ENCODE results near the gene SH2D3A.

Gene SH2D3A

DNA sequence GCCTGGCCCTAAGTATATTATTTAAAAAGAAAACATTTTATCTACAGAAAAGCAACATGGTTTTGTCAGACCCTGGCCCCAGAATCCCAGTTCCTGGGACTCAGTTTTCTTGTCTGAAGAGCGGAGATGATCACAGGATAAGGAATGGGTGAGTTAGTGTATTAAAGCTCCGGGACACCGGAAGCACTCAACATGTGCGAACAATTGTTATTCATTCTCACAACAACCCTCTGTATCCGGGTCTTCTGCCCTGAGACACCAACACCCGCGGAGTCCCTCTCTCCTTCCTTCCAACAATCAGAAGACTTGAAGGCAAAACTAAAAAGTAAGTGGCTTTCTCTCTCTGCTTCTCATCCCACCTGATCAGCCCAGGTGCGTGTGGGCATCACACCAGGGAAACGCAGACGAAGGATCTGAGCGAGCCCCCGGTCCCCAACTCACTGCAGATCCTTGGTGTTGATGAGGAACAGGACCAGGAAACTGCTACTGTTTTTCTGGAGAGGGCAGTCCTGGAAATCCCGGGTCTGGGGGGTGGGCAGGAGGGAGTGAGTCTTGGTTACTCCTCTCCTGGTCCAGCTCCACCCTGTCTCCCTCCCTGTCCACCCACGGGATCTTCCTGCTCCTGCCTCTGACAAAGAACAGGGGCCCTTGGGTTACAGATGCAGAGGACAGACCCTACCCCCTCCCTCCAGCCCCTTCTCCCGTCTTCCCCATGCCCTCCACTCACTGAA, 31.9 kb downstream of the SH2D3A start:
- H3K4me3 ChIP-seq (ENCODE audit: low read depth, low read length): no peak overlapping the region
- TF ChIP-seq, protein P1, sequence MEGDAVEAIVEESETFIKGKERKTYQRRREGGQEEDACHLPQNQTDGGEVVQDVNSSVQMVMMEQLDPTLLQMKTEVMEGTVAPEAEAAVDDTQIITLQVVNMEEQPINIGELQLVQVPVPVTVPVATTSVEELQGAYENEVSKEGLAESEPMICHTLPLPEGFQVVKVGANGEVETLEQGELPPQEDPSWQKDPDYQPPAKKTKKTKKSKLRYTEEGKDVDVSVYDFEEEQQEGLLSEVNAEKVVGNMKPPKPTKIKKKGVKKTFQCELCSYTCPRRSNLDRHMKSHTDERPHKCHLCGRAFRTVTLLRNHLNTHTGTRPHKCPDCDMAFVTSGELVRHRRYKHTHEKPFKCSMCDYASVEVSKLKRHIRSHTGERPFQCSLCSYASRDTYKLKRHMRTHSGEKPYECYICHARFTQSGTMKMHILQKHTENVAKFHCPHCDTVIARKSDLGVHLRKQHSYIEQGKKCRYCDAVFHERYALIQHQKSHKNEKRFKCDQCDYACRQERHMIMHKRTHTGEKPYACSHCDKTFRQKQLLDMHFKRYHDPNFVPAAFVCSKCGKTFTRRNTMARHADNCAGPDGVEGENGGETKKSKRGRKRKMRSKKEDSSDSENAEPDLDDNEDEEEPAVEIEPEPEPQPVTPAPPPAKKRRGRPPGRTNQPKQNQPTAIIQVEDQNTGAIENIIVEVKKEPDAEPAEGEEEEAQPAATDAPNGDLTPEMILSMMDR (IDR thresholded peaks at IDR 0.05; ENCODE audit: low read depth, low read length): no peak
- TF ChIP-seq MYC (IDR thresholded peaks at IDR 0.05; ENCODE audit: low read depth, low read length): no peak
- DNase-seq (ENCODE audit: low read depth): no peak

DNA sequence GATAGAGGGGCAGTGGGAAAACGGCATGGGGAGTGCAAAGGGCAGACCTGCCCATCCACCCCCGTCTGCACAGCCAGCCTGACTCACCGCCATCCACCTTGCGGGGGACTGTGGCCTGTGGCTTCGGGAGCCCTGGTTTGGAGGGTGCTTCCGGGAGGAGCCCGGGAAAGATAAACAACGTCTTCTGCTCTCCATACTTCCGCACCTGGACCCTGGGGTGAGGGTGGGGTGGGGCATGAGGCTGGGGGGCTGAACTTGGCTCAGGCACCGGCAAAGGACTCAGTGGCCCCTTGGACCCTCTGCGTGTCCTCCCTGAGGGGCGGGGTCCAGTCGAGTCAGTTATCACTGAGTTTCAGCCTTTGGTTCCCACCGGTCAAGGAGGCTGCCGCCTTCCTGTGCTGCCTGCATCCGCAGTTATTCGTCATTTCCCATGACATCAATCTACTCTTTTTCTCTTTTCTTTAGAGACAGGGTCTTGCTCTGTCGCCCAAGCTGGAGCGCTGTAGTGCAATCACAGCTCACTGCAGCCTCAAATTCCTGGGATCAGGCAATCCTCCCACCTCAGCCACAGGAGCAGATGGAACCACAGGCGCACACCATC, 33.0 kb downstream of the SH2D3A start:
- H3K4me3 ChIP-seq (ENCODE audit: low read depth, low read length): no peak overlapping the region
- TF ChIP-seq POLR2A (IDR thresholded peaks at IDR 0.05; ENCODE audit: extremely low read depth, insufficient read length) (no peak), MYC (IDR thresholded peaks at IDR 0.05; ENCODE audit: low read depth, low read length) (no peak)
- TF ChIP-seq, protein P2, sequence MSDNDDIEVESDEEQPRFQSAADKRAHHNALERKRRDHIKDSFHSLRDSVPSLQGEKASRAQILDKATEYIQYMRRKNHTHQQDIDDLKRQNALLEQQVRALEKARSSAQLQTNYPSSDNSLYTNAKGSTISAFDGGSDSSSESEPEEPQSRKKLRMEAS (IDR thresholded peaks at IDR 0.05; ENCODE audit: low read depth, low read length): no peak
- TF ChIP-seq, protein P1 (IDR thresholded peaks at IDR 0.05; ENCODE audit: low read depth, low read length): no peak
- no peak for DNase-seq (ENCODE audit: low read depth)

DNA sequence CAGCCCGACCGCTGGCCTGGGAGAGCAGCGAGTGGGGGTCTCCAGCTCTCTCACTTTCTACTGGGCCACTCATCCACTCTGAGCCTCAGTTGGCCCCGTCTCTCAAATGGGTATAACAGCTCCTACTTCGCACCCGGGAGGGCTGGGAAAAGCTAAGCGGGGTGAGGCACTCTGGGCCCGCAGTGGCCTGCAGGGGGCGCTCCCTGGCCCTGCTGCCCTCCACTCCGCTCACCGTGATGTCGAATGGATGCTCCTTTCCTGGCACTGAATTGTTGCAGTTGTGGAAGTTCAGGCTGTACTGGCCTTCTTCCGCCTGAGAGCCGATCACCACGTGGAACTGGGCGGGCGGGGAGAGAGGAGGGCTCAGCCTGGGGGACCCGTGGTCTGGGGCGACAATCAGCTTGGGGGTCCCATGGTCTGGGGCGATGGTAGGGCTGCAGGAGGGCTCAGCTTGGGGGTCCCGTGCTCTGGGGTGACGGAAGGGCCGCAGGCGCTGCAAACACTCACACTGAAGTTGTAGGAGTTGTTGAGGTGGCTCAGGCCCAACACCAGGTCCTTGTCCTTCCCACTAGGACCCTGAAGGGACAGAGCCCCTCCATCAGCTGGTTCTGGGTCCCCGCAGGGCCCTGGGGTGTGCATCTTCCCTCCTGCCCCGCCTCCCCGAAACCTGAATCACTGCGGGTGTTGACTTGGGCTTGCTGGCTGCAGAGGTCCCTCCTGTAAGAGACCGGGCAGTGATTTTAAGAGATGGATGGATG, 33.7 kb downstream of the SH2D3A start:
- TF ChIP-seq POLR2A (IDR thresholded peaks at IDR 0.05; ENCODE audit: extremely low read depth, insufficient read length): no peak
- TF ChIP-seq, protein P1 (IDR thresholded peaks at IDR 0.05; ENCODE audit: low read depth, low read length): peak; percentile 16
- no peak for TF ChIP-seq MYC (IDR thresholded peaks at IDR 0.05; ENCODE audit: low read depth, low read length)
- no peak overlapping the region for H3K4me3 ChIP-seq (ENCODE audit: low read depth, low read length)
- DNase-seq (ENCODE audit: low read depth): peak; percentile 18

DNA sequence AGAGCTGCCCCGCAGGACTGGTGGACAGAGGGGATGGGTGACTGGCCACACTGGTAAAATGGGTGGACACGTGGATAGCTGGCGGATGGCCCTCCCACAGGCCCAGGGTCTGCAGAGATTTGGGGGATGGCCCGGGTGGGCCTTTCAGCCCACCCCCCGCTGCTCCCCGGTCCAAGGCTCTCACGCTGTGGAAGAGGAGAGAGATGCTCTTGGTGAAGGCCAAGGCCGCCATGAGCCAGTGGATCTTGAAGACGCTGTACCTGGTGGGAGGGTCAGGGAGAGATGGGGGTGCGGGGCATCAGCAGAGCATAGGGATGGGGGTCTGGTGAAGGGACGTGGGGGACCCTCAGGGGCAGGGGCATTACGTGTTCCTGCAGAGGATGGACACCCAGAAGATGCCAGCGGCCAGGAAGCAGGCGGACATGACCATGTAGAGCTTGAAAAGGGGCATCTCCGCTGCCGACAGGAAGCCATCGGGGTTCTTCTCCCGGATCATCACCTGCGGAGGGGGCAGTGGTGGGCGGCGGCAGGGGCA, 34.4 kb downstream of the SH2D3A start:
- DNase-seq (ENCODE audit: low read depth): no peak
- no peak overlapping the region for H3K4me3 ChIP-seq (ENCODE audit: low read depth, low read length)
- TF ChIP-seq, protein P1 (IDR thresholded peaks at IDR 0.05; ENCODE audit: low read depth, low read length): no peak
- TF ChIP-seq MYC (IDR thresholded peaks at IDR 0.05; ENCODE audit: low read depth, low read length) (no peak), POLR2A (IDR thresholded peaks at IDR 0.05; ENCODE audit: extremely low read depth, insufficient read length) (no peak)
- TF ChIP-seq, protein P2 (IDR thresholded peaks at IDR 0.05; ENCODE audit: low read depth, low read length): no peak

DNA sequence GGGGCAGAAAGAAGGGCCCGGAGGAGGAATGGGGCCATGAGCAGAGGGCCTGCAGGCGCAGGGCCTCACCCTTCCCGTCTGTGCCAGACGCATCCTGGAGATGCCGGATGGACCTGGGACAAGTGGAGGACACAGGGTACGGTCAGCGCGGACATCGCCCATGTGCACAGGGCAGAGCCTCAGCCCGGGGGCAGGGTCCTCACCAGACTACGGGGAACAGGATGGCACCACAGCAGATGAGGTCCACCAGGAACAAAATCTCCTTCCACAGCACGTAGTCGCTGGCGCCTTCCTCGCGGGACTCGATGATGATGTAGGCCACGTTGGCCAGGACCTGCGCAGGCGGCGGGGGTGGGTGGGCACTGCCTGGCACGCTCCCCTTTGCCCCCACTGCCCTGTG, 35.4 kb downstream of the SH2D3A start:
- TF ChIP-seq POLR2A (IDR thresholded peaks at IDR 0.05; ENCODE audit: extremely low read depth, insufficient read length) (no peak), MYC (IDR thresholded peaks at IDR 0.05; ENCODE audit: low read depth, low read length) (no peak)
- TF ChIP-seq, protein P2 (IDR thresholded peaks at IDR 0.05; ENCODE audit: low read depth, low read length): no peak
- TF ChIP-seq, protein P1 (IDR thresholded peaks at IDR 0.05; ENCODE audit: low read depth, low read length): no peak
- no peak overlapping the region for H3K4me3 ChIP-seq (ENCODE audit: low read depth, low read length)

More for the DNA sequence above, 35.4 kb downstream of the SH2D3A start:
- DNase-seq (ENCODE audit: low read depth): no peak
